MM.1S (cell line): Measurements from ENCODE around the gene TCF23.

Experiments used
- DNase-seq: peaks from one replicate; pipeline ENCODE4 v3.0.0-alpha.2; 2015
- H2AFZ ChIP-seq: fragments of 300-600 bp; sonication (generic); 2 replicates; pipeline ENCODE4 v1.6.0; 2016; ENCODE audit warnings: antibody characterized with exemption, low read length
- H3F3A ChIP-seq: fragments of 300-600 bp; sonication (generic); 2 replicates; pipeline ENCODE4 v1.6.1; 2016; ENCODE audit warnings: mild to moderate bottlenecking, antibody characterized with exemption, low read length, moderate library complexity, mixed read lengths; ENCODE audit not compliant: insufficient read depth
- H3K27ac ChIP-seq: fragments of 300-600 bp; sonication (generic); 2 replicates; pipeline ENCODE4 v1.5.1; 2016; ENCODE audit warnings: mild to moderate bottlenecking, low read length
- H3K27me3 ChIP-seq: fragments of 300-600 bp; sonication (generic); replicated peaks from 2 replicates; pipeline ENCODE4 v1.6.0; 2016; ENCODE audit warnings: low read length; ENCODE audit not compliant: insufficient read depth
- H3K36me3 ChIP-seq: fragments of 300-600 bp; sonication (generic); replicated peaks from 2 replicates; pipeline ENCODE4 v1.6.1; 2016; ENCODE audit warnings: mild to moderate bottlenecking, low read length, mixed read lengths; ENCODE audit not compliant: insufficient read depth
- H3K4me1 ChIP-seq: fragments of 300-600 bp; sonication (generic); 2 replicates; pipeline ENCODE4 v1.6.1; 2016; ENCODE audit warnings: low read length, mixed read lengths
- H3K4me2 ChIP-seq: fragments of 300-600 bp; sonication (generic); 2 replicates; pipeline ENCODE4 v1.6.0; 2016; ENCODE audit warnings: low read depth, low read length
- H3K4me3 ChIP-seq: fragments of 300-600 bp; sonication (generic); 2 replicates; pipeline ENCODE4 v1.5.1; 2016; ENCODE audit warnings: low read length, mixed read lengths
- H3K79me2 ChIP-seq: fragments of 300-600 bp; sonication (generic); 2 replicates; pipeline ENCODE4 v1.6.1; 2016; ENCODE audit warnings: mixed run types, low read length, mixed read lengths
- H3K9ac ChIP-seq: fragments of 300-600 bp; sonication (generic); 2 replicates; pipeline ENCODE4 v1.6.1; 2016; ENCODE audit warnings: low read length, mixed read lengths
- H3K9me2 ChIP-seq: fragments of 300-600 bp; sonication (generic); replicated peaks from 2 replicates; pipeline ENCODE4 v1.6.1; 2016; ENCODE audit warnings: mild to moderate bottlenecking, low read length, mixed read lengths; ENCODE audit not compliant: insufficient read depth
- H3K9me3 ChIP-seq: fragments of 300-600 bp; sonication (generic); replicated peaks from 2 replicates; pipeline ENCODE4 v1.6.1; 2016; ENCODE audit warnings: mild to moderate bottlenecking, low read length, mixed read lengths; ENCODE audit not compliant: insufficient read depth
- H4K20me1 ChIP-seq: fragments of 300-600 bp; sonication (generic); 2 replicates; pipeline ENCODE4 v1.6.1; 2016; ENCODE audit warnings: mild to moderate bottlenecking, low read length, moderate library complexity, mixed read lengths; ENCODE audit not compliant: insufficient read depth
- CTCF ChIP-seq: fragments of 300-600 bp; sonication (generic); IDR thresholded peaks from 2 replicates; pipeline ENCODE4 v1.5.1; 2016; ENCODE audit warnings: antibody characterized with exemption, low read length, mixed read lengths
- EZH2 ChIP-seq: fragments of 300-600 bp; sonication (generic); optimal IDR thresholded peaks from 2 replicates; pipeline ENCODE3; 2017; ENCODE audit warnings: low read depth, mild to moderate bottlenecking, antibody characterized with exemption, low read length, mixed read lengths
- EZH2phosphoT487 ChIP-seq: fragments of 300-600 bp; sonication (generic); IDR thresholded peaks from 2 replicates; pipeline ENCODE4 v1.6.1; 2018; ENCODE audit warnings: antibody characterized with exemption, low read length

Gene TCF23

GRCh38 chr2:27155069-27155520 lies 6.3 kb downstream of the TCF23 start:
- no peak overlapping the region for H3K4me3 ChIP-seq
- H3K9me3 ChIP-seq: no peaks in the 10 kb centered on the region
- H3K27ac ChIP-seq: no peak overlapping the region
- no peak for DNase-seq
- no peaks in the 10 kb centered on the region for H3K36me3 ChIP-seq
- H2AFZ ChIP-seq: no peak overlapping the region
- peaks cover 30% of the 10 kb centered on the region for H3F3A ChIP-seq
- H3K9ac ChIP-seq: no peak overlapping the region
- no peaks in the 10 kb centered on the region for H4K20me1 ChIP-seq
- H3K79me2 ChIP-seq: no peaks in the 10 kb centered on the region
- peaks cover 46% of the 10 kb centered on the region for H3K4me1 ChIP-seq
- no peak overlapping the region for H3K4me2 ChIP-seq
- TF ChIP-seq EZH2phosphoT487: no peak
- TF ChIP-seq EZH2: no peak
- TF ChIP-seq CTCF: no peak
- H3K9me2 ChIP-seq: no peaks in the 10 kb centered on the region
- no peaks in the 10 kb centered on the region for H3K27me3 ChIP-seq

DNA sequence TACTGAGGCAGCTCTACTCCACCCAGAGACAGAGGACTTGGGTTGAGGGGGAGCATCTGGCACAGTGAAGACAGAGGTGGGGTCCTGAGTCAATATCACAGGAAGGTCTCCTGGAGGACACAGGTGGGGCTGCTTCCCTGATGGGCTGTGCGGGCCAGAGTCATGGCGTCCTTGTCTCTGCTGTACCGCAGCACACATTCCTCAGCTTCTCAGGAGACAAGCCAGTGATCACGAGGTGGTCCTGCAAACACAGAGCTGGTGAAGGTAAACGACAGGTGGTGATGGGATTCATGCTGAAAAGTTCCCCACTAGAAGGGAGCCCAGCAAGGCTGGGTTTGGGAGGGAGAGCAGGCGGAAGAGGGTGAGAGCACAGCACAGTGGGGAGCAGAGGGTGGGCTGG lies 9.7 kb downstream of the TCF23 start:
- no peak overlapping the region for H3K4me2 ChIP-seq
- H3K9me3 ChIP-seq: no peaks in the 10 kb centered on the region
- DNase-seq: no peak
- TF ChIP-seq EZH2 (no peak), CTCF (no peak), EZH2phosphoT487 (no peak)
- no peaks in the 10 kb centered on the region for H3K27me3 ChIP-seq
- H3K36me3 ChIP-seq: no peaks in the 10 kb centered on the region
- peaks cover 51% of the 10 kb centered on the region for H3K4me1 ChIP-seq
- H2AFZ ChIP-seq: no peak overlapping the region
- H4K20me1 ChIP-seq: no peaks in the 10 kb centered on the region
- no peaks in the 10 kb centered on the region for H3K9me2 ChIP-seq
- H3K4me3 ChIP-seq: no peak overlapping the region
- H3F3A ChIP-seq: peaks cover 32% of the 10 kb centered on the region
- H3K27ac ChIP-seq: no peak overlapping the region
- no peak overlapping the region for H3K9ac ChIP-seq
- H3K79me2 ChIP-seq: no peaks in the 10 kb centered on the region

GRCh38 chr2:27159271-27159670 lies 10.5 kb downstream of the TCF23 start:
- Histone ChIP-seq H3F3A (peaks cover 36% of the 10 kb centered on the region), H3K4me3 (no peak overlapping the region), H3K27ac (no peak overlapping the region), H3K36me3 (no peaks in the 10 kb centered on the region), H2AFZ (no peak overlapping the region), H3K27me3 (no peaks in the 10 kb centered on the region), H3K9me3 (no peaks in the 10 kb centered on the region), H3K4me1 (peaks cover 51% of the 10 kb centered on the region), H4K20me1 (no peaks in the 10 kb centered on the region), H3K9ac (no peak overlapping the region), H3K9me2 (no peaks in the 10 kb centered on the region), H3K79me2 (no peaks in the 10 kb centered on the region), H3K4me2 (no peak overlapping the region)
- DNase-seq: no peak
- TF ChIP-seq EZH2phosphoT487 (no peak), CTCF (no peak), EZH2 (no peak)
